Measurements from ENCODE around the gene LRRC73.
A peak's percentile ranks its signal among the peaks of the same experiment; 100 is the strongest.

Gene LRRC73

DNA sequence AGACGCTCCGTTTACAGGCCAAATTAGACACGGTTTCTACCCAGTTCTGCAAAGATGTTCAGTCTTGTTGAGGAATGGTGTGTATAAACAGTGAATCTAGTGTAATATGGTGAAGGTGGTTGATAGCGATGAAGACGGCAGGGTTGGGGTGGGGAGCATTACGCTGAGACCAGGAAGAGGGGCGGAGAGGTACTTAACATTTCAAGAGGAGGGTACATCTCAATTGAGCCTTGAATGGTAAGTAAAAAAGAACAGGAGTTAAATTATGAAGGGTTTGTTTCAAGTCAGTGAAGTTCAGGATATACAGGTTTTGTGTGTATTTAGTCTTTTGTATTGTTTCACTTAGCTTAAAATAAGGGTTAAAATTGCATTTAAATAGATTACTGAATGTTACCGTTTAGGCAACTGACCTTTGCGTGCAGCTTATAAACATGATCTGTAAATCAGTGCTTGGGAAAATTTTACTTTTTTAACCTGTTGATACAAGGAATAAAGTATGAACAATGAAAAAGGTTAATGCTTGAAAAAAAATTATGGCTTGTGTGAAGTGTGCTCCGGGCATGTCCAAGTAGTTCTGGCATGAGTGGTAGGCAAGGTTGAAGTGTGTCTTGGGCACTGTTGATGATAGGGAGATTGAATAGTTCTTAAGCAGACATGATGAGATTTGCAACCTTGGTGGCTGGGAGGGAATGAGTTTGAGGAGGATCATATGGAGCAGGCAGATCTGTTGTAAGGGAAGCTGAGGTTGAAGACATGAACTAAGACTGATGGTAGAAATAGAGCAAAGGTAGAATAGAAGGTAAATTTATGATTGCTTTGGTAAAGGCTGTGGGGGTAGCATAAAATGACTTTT is 7.6 kb upstream of the LRRC73 start:
- H3K4me3 ChIP-seq, result peak overlapping the region; percentile 97
- H3K27ac ChIP-seq, result peak overlapping the region; percentile 82 to 88
- TF ChIP-seq, protein P1, sequence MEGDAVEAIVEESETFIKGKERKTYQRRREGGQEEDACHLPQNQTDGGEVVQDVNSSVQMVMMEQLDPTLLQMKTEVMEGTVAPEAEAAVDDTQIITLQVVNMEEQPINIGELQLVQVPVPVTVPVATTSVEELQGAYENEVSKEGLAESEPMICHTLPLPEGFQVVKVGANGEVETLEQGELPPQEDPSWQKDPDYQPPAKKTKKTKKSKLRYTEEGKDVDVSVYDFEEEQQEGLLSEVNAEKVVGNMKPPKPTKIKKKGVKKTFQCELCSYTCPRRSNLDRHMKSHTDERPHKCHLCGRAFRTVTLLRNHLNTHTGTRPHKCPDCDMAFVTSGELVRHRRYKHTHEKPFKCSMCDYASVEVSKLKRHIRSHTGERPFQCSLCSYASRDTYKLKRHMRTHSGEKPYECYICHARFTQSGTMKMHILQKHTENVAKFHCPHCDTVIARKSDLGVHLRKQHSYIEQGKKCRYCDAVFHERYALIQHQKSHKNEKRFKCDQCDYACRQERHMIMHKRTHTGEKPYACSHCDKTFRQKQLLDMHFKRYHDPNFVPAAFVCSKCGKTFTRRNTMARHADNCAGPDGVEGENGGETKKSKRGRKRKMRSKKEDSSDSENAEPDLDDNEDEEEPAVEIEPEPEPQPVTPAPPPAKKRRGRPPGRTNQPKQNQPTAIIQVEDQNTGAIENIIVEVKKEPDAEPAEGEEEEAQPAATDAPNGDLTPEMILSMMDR (IDR thresholded peaks at IDR 0.05), result no peak
- no peak for DNase-seq (ENCODE audit: low spot score)

DNA sequence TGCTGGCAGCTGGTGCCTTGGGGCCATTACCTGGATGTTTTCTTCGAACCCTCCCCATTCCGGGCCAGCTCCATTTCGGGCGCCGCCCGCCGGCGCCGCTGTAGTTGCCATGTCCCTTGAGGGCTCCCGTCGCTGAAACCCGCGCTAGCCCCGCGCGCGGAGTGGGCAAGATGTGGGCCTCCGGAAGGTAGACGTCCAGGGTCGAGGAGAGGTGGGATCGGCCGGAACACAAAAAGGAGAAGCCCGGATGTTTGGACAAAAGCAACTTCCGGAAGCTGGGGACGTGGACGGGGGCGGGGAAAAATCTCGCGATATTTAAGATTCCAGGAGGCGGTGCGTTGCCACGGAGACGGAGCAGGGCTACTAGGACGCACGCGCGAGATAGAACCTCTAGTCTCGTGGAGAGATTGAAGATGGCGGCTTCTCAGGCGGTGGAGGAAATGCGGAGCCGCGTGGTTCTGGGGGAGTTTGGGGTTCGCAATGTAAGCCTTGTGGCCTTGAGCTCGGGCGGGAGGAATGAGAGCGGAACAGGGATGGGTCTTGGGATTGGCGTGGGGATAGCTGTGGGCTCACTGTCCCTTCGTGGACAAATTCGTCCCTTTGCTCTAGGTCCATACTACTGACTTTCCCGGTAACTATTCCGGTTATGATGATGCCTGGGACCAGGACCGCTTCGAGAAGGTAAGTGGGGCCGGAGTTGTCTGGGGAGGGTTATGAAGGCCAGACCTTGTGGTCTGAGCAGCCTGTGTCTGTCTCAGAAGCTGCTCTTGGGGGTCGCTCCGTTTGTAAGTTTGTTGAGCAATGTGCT is 6.8 kb upstream of the LRRC73 start, which contains the start of the genes POLR1C and YIPF3:
Gene POLR1C, plus strand, starts transcription at position 393 of the 808 bp plus-strand sequence. Its CDS starts 21 bp downstream, at position 414.
Gene YIPF3, minus strand, starts transcription at position 230 of the 808 bp plus-strand sequence. Its CDS starts 119 bp downstream, at position 111.
- peak within 1 kb of the TSS; percentile 82 to 88 for H3K27ac ChIP-seq
- H3K4me3 ChIP-seq, result peak within 1 kb of the TSS; percentile 97
- DNase-seq (ENCODE audit: low spot score), result peak; percentile 98
- TF ChIP-seq, protein P1 (IDR thresholded peaks at IDR 0.05), result no peak

DNA sequence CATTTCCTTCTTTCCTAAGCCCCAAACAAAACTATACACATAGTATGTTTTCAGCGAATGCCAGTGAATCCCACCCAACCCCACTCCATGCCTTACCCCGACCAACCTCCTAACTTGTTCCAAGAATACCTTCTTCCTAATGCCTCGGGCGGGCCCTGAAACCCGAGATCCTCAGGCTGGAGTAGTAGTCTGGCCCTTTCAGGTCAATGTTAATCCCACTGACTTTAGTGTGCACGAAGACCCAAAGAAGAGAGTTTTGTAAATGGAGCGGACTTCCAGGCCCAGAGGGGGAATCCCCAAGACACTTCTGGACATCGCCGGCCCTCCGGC is 6.2 kb upstream of the LRRC73 start:
- Histone ChIP-seq H3K4me3 (peak overlapping the region; percentile 97), H3K27ac (peak overlapping the region; percentile 82 to 88)
- TF ChIP-seq, protein P1 (IDR thresholded peaks at IDR 0.05), result no peak
- DNase-seq (ENCODE audit: low spot score), result no peak

DNA sequence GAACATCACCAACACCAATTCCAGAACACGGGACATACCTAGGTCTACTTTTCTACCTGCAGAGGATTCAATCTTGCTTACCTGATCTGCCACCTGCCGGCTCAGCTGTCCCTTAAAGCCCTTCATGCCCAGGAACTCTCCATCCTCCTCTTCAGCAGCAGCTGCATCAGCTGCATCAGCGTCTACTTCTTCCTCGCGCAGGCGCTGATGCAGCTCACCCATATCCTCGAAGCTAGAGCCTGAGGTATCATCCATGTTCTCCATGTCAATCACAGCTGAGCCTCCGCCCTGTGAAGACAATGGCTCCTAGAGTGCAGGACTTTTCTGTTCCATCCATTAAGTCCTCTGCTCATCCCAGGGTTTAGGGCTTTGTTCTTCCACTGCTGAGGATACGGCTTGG is 5.7 kb upstream of the LRRC73 start:
- TF ChIP-seq, protein P1 (IDR thresholded peaks at IDR 0.05), result no peak
- Histone ChIP-seq H3K4me3 (peak overlapping the region; percentile 97), H3K27ac (peak overlapping the region; percentile 82 to 88)
- no peak for DNase-seq (ENCODE audit: low spot score)

DNA sequence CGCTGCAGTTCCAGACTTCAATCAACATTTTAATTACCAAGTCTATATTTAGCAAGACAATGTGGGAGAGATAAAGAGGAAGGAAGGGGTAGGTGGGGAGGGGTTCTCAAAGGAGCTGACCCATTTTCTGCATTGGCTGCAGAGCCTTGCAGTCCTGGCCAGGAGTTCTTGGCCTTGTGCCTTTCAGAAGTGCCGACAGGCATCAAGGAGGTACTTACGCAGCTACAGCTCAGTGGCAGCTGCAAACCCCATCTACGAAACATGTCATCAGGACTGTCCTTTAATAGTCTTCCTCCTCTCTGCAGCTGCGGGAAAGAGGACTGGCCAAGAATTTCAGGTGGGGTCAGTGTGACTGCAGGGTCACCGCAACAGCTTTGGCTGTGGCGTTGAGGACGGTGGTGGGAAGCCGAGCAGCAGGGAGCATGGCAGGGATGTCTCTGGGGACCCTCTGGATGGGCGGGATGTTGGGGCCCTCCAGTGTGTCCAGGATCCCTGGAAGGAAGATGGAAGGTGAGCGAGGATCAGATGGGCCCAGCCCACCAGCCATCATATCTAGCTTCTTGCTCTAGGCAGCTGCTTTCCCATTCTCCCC is 1.8 kb upstream of the LRRC73 start:
- DNase-seq (ENCODE audit: low spot score), result no peak
- H3K4me3 ChIP-seq, result no peak overlapping the region
- TF ChIP-seq, protein P1 (IDR thresholded peaks at IDR 0.05), result no peak
- H3K27ac ChIP-seq, result no peak overlapping the region

DNA sequence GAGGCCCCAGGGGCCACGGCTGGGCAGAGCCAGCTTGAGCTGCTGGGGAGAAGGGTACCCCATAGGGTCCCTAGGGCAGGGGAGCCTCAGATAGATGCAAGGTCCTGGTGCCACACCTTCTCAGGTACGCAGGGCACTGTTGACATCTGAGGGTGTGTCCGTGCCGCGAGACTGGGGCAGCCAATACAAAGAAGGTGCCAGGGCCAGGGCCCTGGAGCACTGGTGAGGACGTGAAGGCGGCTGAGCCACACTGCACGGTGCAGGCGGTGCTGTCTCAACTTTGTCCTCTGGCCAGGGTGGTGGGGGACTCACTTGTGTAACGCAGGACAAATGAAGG is 649 bp upstream of the LRRC73 start:
- TF ChIP-seq, protein P1 (IDR thresholded peaks at IDR 0.05), result no peak
- Histone ChIP-seq H3K4me3 (peak overlapping the region; percentile 97), H3K27ac (peak overlapping the region; percentile 39 to 77)
- no peak for DNase-seq (ENCODE audit: low spot score)

Data from coronary artery (tissue), 2 donors.